HFF-Myc (cell line): ENCODE data around the gene PFN3.

Source experiments
- DNase-seq: peaks from one replicate; pipeline ENCODE4 v3.0.0-alpha.2; 2011; ENCODE audit warnings: low read depth; ENCODE audit errors: extremely low read depth
- H3K4me3 ChIP-seq: replicated peaks from 2 replicates; pipeline ENCODE4 v1.5.1; 2011; ENCODE audit warnings: low read depth, mild to moderate bottlenecking, control low read depth, low read length
- TF ChIP-seq, protein P1 (sequence below): IDR thresholded peaks from 2 replicates; pipeline ENCODE4 v1.5.1; 2012; ENCODE audit warnings: mild to moderate bottlenecking, low read depth, low read length, control low read depth; ENCODE audit errors: missing control alignments

PFN3 gene

DNA sequence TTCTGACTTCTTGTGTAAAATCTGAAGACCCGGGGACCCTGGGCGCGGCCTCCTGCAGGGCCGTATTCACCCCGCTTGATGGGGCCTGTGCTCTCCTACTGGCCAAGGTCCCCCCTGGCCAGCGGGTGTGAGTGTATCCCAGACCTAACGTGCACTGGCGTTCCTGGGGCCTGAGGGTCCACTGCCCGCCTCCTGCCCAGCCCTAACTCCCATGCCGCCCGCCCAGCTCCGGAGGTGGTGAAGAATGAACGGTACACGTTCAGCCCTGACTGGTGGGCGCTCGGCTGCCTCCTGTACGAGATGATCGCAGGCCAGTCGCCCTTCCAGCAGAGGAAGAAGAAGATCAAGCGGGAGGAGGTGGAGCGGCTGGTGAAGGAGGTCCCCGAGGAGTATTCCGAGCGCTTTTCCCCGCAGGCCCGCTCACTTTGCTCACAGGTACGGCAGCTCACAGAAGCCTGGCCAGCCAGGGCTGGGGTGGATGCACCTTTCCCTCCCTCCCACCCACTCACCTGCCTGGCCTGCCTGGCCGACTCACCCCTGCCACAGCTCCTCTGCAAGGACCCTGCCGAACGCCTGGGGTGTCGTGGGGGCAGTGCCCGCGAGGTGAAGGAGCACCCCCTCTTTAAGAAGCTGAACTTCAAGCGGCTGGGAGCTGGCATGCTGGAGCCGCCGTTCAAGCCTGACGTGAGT is 35.5 kb upstream of the PFN3 start:
- DNase-seq = no peak
- H3K4me3 ChIP-seq = no peak overlapping the region
- TF ChIP-seq, protein P1, sequence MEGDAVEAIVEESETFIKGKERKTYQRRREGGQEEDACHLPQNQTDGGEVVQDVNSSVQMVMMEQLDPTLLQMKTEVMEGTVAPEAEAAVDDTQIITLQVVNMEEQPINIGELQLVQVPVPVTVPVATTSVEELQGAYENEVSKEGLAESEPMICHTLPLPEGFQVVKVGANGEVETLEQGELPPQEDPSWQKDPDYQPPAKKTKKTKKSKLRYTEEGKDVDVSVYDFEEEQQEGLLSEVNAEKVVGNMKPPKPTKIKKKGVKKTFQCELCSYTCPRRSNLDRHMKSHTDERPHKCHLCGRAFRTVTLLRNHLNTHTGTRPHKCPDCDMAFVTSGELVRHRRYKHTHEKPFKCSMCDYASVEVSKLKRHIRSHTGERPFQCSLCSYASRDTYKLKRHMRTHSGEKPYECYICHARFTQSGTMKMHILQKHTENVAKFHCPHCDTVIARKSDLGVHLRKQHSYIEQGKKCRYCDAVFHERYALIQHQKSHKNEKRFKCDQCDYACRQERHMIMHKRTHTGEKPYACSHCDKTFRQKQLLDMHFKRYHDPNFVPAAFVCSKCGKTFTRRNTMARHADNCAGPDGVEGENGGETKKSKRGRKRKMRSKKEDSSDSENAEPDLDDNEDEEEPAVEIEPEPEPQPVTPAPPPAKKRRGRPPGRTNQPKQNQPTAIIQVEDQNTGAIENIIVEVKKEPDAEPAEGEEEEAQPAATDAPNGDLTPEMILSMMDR = no peak

DNA sequence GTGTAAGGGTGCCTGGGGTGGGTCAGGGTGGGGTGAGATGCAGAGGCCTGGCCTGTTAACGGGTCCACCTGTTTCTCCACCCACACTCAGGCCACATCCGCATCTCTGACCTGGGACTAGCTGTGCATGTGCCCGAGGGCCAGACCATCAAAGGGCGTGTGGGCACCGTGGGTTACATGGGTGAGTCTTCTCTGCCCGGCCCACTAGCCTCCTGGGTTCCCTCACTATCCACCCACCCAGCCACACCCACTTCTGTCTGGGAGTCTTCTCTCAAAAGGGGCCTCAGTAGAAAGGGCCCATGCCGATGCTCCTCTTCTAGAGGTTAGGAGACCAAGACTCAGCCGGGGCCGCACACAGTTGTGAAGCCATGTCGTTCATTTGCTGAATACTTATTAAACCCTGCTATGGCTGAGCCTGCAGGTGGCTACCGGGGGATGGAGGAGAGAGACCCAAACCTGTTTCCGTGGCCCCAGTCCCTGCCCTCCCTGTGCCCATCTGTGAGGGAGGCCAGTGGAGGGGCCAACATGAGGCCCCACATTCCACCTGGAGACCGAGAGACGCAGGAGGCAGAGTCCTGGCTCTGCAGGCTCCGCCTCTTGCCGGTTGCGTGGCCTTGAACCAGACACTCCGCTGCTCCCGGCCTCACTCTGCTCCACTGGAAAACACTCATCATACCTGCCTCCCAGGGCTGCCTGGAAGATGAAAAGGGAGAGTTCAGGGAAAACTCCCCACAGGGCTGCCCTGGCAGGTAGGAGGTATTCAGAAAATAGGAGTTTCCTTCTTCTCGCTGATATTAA is 34.7 kb upstream of the PFN3 start:
- no peak overlapping the region for H3K4me3 ChIP-seq
- TF ChIP-seq, protein P1 = no peak
- no peak for DNase-seq

DNA sequence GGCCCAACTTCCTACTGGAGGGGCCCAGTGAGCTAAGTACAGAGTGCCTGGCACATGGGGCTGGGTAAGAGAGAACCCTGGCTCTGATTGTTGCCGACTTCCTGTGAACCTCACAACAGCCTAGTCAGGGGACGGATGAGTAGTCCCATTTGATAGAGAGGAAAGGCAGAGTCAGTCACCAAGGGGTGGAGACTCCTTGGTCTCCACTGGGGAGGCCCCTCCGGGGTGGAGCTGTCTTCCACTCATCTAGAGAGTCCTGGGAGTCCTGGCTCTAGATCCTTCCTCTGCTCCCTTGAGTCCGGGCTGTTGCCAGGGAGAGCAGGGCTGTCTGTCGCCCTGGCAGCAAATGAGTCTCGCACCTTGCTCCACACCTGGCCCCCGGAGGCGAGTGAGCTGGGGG is 34.0 kb upstream of the PFN3 start:
- TF ChIP-seq, protein P1 = no peak
- H3K4me3 ChIP-seq = no peak overlapping the region
- DNase-seq = no peak

DNA sequence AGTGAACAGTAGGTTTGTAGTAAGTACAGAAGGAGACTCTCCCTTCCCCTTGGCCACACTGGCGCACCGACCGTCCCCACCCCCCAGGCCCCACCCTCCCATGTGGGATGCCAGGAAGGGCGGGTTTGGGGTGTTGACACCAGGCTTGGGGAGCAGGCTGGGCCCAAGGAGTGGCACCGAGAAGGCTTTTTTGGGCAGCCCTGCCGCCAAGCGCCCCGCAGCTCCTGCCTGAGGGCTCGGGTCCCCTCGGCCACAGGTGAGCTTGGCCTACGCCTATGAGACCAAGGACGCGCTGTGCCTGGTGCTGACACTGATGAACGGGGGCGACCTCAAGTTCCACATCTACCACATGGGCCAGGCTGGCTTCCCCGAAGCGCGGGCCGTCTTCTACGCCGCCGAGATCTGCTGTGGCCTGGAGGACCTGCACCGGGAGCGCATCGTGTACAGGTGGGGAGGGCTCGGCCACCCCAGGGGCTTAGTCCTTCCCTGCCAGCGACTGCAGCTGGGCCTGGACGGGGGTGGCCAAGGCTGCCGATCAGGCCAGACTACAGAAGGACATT is 33.3 kb upstream of the PFN3 start:
- TF ChIP-seq, protein P1 = no peak
- no peak for DNase-seq
- H3K4me3 ChIP-seq = no peak overlapping the region

DNA sequence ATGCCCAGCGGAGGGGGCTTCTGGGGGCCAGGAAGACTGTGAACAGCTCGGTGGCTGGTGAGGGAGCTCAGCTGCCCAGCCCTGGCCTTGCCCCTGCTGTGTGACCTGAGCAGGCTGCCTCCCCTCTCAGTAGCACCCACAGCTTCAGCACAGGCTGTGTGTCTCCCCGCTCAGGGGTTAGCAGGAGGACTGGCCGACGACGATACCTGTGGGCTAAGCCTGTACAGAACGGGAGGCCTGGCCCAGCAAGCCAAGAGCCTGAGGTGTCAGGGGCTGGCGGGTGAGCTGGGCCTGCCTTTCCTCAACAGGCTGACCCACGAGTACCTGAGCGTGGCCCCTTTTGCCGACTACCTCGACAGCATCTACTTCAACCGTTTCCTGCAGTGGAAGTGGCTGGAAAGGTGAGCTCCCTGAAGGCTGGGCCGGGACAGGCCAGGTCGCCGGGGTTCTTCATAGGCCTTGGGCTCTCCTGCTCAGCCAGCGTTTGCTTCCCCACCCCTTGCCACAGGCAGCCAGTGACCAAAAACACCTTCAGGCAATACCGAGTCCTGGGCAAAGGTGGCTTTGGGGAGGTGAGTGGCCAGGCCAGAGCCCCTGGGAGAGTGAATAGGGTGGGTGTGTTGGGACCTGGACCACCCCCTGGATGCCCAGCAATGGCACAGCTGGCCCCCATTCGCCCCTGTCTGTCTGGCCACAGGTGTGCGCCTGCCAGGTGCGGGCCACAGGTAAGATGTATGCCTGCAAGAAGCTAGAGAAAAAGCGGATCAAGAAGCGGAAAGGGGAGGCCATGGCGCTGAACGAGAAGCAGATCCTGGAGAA is 32.6 kb upstream of the PFN3 start:
- DNase-seq = no peak
- H3K4me3 ChIP-seq = no peak overlapping the region
- TF ChIP-seq, protein P1 = no peak

DNA sequence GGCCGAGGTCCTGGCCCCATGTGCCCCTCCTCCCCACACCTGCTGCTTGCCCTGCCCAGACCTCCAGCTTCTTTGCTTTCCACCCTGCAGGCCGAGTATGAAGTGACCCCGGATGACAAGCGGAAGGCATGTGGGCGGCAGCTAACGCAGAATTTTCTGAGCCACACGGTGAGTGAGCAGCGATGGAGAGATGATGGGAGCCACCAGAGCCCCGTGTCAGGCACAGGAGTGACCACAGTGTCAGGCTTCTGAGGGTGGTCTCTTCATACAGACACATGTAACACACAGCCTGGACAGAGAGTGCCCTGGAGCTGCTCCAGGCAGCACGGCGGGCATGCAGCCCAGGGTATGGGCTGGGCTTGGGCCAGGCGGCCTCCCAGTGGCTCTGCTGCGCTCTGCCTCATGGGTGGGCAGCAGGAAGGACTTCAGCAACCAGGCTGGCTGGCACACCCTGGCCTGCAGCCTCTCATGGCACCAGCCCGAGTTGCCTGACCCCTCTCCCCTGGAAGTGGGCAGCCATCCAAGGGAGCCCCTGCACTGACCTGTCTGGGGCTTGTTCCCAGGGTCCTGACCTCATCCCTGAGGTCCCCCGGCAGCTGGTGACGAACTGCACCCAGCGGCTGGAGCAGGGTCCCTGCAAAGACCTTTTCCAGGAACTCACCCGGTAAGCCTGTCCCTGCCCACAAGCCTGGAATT is 31.8 kb upstream of the PFN3 start:
- TF ChIP-seq, protein P1 = no peak
- no peak overlapping the region for H3K4me3 ChIP-seq
- DNase-seq = no peak
